ENCODE measurements around the gene UGT1A4. TPM values are rescaled to one million over a fixed set of nuclear protein-coding genes. Genes with fewer than 3 reads are reported as not detected.
A peak's percentile ranks its signal among the peaks of the same experiment; 100 is the strongest.

The UGT1A4 gene
- total RNA-seq, 1 donor from 2014 or later = not detected

GRCh38 chr2:233795735-233796171, 77.2 kb downstream of the UGT1A4 start:
- H3K4me1 ChIP-seq = no peaks in the 10 kb centered on the region
- intact Hi-C loops (cut with DNase I) = no loop called here
- no peak overlapping the region for H3K27ac ChIP-seq
- H3K9me3 ChIP-seq = no peaks in the 10 kb centered on the region
- no peaks in the 10 kb centered on the region for H3K36me3 ChIP-seq
- ATAC-seq (no peak), DNase-seq (peak; percentile 54)
- no peaks in the 10 kb centered on the region for H3K27me3 ChIP-seq
- no peak overlapping the region for H3K4me3 ChIP-seq
- TF ChIP-seq CTCF (IDR thresholded peaks at IDR 0.05) = no peak

- no peak for TF ChIP-seq CTCF (IDR thresholded peaks at IDR 0.05)
- Histone ChIP-seq H3K36me3 (no peaks in the 10 kb centered on the region), H3K4me1 (no peaks in the 10 kb centered on the region), H3K27ac (no peak overlapping the region), H3K4me3 (no peak overlapping the region), H3K27me3 (no peaks in the 10 kb centered on the region), H3K9me3 (no peaks in the 10 kb centered on the region)
- no peak for ATAC-seq
- DNase-seq = no peak
- intact Hi-C loops (cut with DNase I) = no loop called here
These were observed 77.7 kb downstream of the UGT1A4 start for GRCh38 chr2:233796254-233796653.

GRCh38 chr2:233798335-233799086, 80.0 kb downstream of the UGT1A4 start:
- TF ChIP-seq CTCF (IDR thresholded peaks at IDR 0.05) = no peak
- no peak overlapping the region for H3K4me3 ChIP-seq
- no peaks in the 10 kb centered on the region for H3K4me1 ChIP-seq
- no peaks in the 10 kb centered on the region for H3K36me3 ChIP-seq
- no peaks in the 10 kb centered on the region for H3K9me3 ChIP-seq
- DNase-seq (peak; percentile 49), ATAC-seq (no peak)
- H3K27me3 ChIP-seq = no peaks in the 10 kb centered on the region
- no peak overlapping the region for H3K27ac ChIP-seq
- intact Hi-C loops (cut with DNase I) = no loop called here

- no peaks in the 10 kb centered on the region for H3K4me1 ChIP-seq
- H3K36me3 ChIP-seq = no peaks in the 10 kb centered on the region
- H3K27me3 ChIP-seq = no peaks in the 10 kb centered on the region
- H3K4me3 ChIP-seq = no peak overlapping the region
- TF ChIP-seq CTCF (IDR thresholded peaks at IDR 0.05) = no peak
- intact Hi-C loops (cut with DNase I) = no loop called here
- no peak overlapping the region for H3K27ac ChIP-seq
- ATAC-seq (no peak), DNase-seq (no peak)
- no peaks in the 10 kb centered on the region for H3K9me3 ChIP-seq
These were observed 80.6 kb downstream of the UGT1A4 start for GRCh38 chr2:233799087-233799665.

- DNase-seq (no peak), ATAC-seq (no peak)
- TF ChIP-seq CTCF (IDR thresholded peaks at IDR 0.05) = no peak
- Histone ChIP-seq H3K36me3 (no peaks in the 10 kb centered on the region), H3K9me3 (no peaks in the 10 kb centered on the region), H3K4me1 (no peaks in the 10 kb centered on the region), H3K4me3 (no peak overlapping the region), H3K27ac (no peak overlapping the region), H3K27me3 (no peaks in the 10 kb centered on the region)
- intact Hi-C loops (cut with DNase I) = no loop called here
These were observed 81.2 kb downstream of the UGT1A4 start for GRCh38 chr2:233799716-233800115.

Measured in upper lobe of right lung (tissue), 1 donor.